NCI-H69 (cell line): ENCODE results near the gene TTC9B.
"Not testable (repeated sequence)": the region's sequence is repeated elsewhere in the genome, so short reads cannot be mapped to it uniquely, and the experiment has no call there.

Experiments used
- DNase-seq: peaks from one replicate; lab custom pipeline; 2025; lab: John Stamatoyannopoulos, UW

The TTC9B gene

GRCh38 chr19:40214936-40215335 lies 3.2 kb downstream of the TTC9B start:
- DNase-seq: no peak

- DNase-seq: no peak
These were observed 4.2 kb downstream of the TTC9B start for GRCh38 chr19:40213882-40214570.

- DNase-seq: no peak
These were observed 4.8 kb downstream of the TTC9B start for GRCh38 chr19:40213251-40213829.

DNA sequence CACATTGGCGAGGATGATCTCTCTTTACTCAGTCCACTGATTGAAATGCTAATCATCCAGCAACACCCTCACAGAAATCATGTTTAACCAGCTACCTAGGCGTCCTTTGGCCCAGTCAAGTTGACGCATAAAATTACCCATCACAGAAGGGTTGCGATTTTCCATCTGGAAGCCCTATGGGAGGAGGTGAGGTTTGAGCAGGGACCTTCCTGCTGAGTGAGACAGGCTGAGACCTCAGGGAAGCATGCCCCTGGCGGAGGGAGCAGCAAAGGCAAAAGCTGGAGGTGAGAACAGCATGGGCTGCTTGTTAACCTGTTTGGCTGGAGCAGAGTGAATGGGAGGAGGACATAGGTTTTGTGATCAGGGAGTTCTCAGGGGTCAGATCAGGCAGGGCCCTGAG lies 7.3 kb downstream of the TTC9B start:
- no peak for DNase-seq

- DNase-seq: no peak
These were observed 9.6 kb downstream of the TTC9B start for GRCh38 chr19:40208602-40209001.

DNA sequence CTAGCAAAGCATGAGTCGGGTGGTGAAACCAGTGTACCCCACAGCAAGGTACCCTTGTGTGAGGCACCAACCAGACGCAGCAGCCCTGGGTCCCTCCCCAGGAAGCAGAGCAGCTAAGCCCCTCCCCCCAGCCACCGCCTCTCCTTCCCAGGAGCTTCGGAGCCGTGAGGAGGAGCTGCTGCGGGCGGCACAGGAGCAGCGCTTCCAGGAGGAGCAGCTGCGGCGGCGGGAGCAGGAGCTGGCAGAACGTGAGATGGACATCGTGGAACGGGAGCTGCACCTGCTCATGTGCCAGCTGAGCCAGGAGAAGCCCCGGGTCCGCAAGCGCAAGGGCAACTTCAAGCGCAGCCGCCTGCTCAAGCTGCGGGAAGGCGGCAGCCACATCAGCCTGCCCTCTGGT lies 12.4 kb downstream of the TTC9B start:
- DNase-seq: no peak

DNA sequence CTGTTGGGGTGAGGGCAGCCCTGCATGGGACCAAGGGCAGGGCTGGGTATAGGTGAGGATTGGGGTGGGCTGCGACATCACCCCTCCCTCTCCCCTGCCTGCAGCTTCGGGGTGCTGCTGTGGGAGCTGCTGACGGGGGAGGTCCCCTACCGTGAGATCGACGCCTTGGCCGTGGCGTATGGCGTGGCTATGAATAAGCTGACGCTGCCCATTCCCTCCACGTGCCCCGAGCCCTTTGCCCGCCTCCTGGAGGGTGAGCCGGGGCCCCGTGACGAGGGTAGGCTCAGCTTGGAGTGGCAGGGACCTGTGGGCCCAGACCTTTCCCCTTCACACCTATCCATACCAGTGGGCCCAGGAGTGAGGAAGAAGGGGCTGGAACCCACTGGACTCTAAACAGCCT lies 13.8 kb downstream of the TTC9B start:
- DNase-seq: no peak

- no peak for DNase-seq
These were observed 17.7 kb downstream of the TTC9B start for GRCh38 chr19:40200341-40201099.

- DNase-seq: no peak
These were observed 19.8 kb downstream of the TTC9B start for GRCh38 chr19:40198272-40198990.

DNA sequence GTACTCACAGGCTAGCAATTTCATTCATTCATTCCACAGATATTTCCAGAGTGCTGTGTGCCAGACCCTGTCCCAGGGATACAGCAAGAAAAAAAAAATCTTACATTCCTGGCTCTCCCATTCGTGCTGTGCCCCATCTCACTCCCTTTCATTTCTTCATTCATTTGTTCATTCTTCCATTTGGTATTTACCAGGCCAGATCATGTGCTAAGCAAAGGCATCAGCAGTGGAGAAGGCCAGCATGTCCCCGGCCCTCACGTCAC lies 24.7 kb downstream of the TTC9B start:
- no peak for DNase-seq

DNA sequence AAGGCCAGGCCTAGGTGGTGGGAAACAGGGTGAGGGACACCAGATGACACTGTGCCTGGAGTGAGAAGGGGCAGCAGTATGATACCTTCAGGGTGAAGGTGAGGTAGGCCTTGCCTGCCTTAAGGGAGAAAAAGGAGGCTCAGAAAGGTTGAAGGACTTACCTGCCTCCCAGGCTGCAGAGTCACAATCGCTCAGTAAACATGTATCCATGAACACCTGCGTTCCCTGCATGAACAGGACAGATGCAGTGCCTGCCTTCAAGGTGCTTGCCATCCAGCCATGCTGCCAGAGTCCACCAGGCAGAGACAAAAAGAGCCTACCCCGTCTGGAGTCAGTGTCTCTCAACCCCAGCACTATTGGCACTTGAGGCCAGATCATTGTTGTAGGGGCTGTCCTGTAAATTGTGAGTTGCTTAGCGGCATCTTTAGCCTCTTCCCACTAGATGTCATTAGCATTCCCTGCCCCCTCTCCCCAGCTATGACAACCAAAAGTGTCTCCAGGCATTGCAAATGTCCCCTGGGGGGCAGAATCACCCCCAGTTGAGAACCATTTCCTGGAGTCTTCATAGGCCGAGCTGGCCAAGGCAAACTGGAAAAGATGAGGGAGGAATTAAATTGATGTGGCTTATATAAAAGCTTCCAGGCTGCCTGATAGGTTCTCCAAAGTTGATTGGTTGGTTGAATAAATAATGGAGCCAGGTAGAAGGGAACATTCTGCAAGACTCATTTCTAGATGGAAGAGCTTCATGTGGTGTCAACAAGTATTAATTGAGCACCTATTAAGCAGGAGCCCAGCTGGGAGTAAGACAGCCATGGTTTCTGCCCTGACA lies 25.2 kb downstream of the TTC9B start:
- no peak for DNase-seq

- DNase-seq: peak; percentile 75
These were observed 26.1 kb downstream of the TTC9B start for GRCh38 chr19:40191836-40192646.

GRCh38 chr19:40190891-40191835 lies 27.0 kb downstream of the TTC9B start, which contains the start of gene MAP3K10:
TSS of gene MAP3K10 (plus strand) at chr19:40191426. CDS start at chr19:40192032, 606 bp downstream.
- peak; percentile 85 for DNase-seq

GRCh38 chr19:40184273-40184672 lies 33.9 kb downstream of the TTC9B start:
- no peak for DNase-seq

GRCh38 chr19:40178756-40179155 lies 39.4 kb downstream of the TTC9B start:
- DNase-seq: no peak

- no peak for DNase-seq
These were observed 40.7 kb downstream of the TTC9B start for GRCh38 chr19:40177286-40178070.

GRCh38 chr19:40175820-40176219 lies 42.4 kb downstream of the TTC9B start:
- no peak for DNase-seq

DNA sequence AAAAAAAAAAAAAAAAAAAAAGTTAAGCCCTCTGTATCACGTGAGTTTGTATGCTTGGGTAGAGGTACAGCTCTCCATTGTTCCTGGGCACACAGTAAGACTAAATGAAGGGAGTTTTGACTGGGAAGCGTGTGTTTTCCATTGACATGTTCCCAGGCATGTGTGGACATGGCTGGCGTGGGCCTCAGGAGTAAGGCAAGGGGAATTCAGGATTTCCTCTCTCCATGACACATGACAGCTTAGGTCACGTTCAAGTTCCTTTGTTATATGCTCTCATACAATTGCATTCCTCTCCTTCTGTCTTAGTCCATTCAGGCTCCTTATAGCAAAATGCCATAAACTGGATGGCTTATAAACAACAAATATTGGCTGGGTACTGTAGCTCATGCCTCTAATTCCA lies 44.1 kb downstream of the TTC9B start:
- no peak for DNase-seq

DNA sequence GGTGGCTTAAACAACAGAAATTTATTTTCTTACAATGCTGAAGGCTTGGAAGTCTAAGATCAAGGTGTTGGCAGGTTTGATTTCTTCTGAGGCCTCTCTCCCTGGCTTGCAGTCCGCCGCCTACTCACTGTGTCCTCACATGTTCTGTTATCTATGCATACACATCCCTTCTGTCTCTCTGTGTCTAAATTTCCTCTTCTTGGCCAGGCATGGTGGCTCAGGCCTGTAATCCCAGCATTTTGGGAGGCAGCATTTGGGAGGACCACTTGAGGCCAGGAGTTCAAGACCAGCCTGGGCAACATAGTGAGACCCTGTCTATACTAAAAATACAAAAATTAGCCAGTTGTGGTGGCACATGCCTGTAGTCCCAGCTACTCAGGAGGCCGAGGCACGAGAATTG lies 46.9 kb downstream of the TTC9B start:
- not testable (repeated sequence) for DNase-seq
